Measurements from ENCODE around the gene PARP3. TPM values are rescaled to one million over a fixed set of nuclear protein-coding genes. Genes with fewer than 3 reads are reported as not detected.
"Not testable (repeated sequence)": the region's sequence is repeated elsewhere in the genome, so short reads cannot be mapped to it uniquely, and the experiment has no call there.

The PARP3 gene
- total RNA-seq, 1 donor from 2014 or later, result 18.1 TPM

DNA sequence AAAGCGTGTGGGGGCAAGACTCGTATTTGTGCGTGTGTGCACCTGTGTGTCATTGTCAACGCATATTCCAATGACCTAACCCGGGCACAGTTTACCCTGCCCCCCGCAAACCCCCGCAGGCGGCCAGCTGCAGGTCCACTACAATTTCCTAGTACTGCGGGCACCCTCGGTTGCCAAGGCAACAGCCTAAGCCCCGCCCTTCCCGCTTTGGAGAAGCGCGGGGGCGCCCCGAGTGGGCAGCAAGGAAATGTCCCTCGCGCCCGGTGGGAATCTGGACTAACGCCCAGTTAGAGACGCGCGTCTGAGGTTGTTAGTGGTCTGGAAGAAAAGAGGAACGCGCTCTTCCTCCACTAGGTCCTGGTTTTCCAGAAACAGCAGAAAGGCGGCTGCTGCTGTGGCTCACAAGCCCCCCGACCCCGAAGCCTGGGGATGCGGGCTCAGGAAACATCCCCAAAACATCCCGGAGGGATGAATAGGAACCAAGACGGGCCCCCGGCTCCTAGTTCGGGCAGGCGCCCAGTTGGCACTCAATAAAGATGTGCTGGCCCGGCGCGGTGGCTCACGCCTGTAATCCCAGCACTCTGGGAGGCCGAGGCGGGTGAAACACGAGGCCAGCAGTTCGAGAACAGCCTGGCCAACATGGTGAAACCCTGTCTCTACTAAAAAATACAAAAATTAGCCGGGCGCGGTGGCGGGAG, 33.8 kb downstream of the PARP3 start:
- intact Hi-C loops (cut with DNase I), result no loop called here
- DNase-seq (peak; percentile 85), ATAC-seq (ENCODE audit: poor library complexity) (no peak)

DNA sequence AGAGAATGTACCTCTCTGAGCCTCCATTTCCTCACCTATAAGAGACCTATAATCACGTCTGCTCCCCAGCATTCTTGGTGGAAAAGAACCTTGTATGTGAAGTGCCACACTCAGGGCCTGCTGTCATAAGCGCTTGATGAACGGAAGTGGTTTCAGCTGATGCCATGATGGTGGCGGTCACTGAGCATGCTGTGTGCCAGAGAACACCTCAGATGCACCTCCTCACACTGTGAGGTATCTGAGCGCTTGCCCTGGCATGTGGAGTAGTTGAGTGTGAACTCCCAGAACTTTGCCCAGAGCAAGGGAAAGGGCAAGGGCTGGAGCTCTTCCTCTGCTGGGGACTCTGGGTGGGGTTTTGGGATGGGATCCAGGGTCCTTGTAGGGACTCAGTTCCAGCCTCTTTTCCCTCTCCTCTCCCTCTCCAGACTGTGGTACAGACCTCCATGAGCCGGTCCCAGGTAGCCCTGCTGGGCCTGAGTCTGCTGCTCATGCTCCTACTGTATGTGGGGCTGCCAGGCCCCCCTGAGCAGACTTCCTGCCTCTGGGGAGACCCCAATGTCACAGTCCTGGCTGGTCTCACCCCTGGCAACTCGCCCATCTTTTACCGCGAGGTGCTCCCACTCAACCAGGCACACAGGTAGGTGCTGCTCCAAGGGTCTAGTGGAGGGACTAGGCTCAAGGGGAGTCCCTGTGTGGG, 35.4 kb downstream of the PARP3 start:
- intact Hi-C loops (cut with DNase I), result no loop called here
- DNase-seq (no peak), ATAC-seq (ENCODE audit: poor library complexity) (no peak)

DNA sequence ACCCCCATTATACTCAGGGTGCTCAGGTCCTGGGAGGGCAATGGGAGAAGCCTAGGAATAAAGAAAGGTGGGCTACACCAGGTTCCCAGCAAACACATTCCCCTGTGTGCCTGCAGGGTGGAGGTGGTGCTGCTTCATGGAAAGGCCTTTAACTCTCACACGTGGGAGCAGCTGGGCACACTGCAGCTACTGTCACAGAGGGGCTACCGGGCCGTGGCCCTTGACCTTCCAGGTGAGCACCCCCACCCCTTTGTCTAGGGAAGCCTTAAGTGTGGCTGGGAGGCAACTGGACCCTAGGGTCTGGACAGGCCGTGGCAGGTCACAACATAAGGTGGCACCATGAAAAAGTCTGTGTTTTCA, 36.0 kb downstream of the PARP3 start:
- no peak for ATAC-seq (ENCODE audit: poor library complexity)
- intact Hi-C loops (cut with DNase I), result no loop called here

DNA sequence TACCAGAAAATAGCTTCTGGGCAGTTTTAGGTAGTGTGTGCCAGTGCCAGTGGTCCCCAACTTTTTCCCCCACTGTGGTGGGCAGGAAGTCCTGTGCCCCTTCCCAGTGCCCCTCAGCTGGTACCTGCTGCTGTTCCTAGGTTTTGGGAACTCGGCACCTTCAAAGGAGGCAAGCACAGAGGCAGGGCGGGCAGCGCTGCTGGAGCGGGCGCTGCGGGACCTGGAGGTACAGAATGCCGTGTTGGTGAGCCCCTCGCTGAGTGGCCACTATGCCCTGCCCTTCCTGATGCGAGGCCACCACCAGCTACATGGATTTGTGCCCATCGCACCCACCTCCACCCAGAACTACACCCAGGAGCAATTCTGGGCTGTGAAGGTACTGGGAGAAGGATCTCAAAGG, 38.1 kb downstream of the PARP3 start:
- intact Hi-C loops (cut with DNase I), result no loop called here
- DNase-seq (no peak), ATAC-seq (ENCODE audit: poor library complexity) (no peak)

More for the DNA sequence above, 36.0 kb downstream of the PARP3 start:
- no peak for DNase-seq

DNA sequence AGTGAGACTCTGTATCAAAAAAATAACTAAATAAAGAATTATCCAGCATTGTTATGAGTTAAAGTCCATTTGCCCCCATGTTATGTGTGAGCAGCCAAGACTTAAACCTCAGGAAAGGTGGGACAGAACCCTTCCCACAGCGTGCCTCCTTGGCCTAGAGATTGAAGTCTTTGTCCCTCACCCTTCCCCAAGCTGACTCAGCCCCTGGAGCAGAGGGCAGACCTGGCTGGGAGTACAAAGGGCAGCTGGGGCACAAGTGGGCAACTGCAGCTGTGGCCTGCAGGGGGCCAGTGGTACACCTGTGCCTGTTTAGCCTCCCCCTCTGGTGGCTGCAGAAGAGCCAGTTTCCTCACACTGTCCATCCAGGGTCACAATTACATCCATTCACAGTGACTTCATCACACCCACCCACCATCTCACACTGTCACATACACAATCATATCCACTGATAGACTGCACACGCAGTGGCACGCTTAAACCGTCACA, 40.2 kb downstream of the PARP3 start:
- intact Hi-C loops (cut with DNase I), result no loop called here
- no peak for DNase-seq
- peak; percentile 34 for ATAC-seq (ENCODE audit: poor library complexity)

DNA sequence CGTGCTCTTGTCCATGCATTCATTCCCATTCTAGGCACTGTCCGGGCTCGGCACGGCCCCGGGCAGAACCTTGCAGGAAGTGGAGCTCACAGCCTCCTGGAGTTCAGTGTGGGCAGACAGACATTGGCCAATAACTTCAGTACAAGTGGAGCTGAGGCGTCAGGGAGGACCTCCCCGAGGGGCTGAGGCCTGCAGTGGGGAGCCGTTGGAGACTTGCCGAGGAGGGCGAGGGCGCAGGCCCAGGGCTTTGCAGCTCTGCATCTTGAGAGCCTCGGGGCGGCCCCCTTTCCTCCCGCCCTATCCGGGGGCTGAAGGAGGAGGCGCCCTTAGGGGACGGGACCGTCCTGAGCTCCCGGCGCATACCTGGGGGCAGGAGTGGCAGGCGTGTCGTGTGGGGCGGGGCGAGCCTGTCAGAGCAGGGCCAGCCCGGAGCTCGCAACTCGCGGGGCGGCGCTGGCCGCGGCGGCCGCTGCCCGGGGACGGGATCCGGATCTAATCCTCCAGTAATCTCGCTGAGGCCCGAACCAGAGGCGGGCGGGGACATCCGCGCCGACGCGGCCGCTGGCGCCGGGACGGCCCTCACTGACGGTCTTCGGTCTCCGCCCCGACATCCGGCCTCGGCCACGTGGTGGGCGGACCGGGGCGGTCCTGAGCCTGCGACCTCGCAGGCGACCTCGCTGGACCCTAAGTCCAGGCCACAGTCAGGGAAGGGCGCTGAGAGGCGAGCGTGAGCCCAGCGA, 40.8 kb downstream of the PARP3 start, which contains the start of gene ACY1:
Gene ACY1 (plus strand): TSS at position 698 of the 740 bp plus-strand sequence. CDS start 530 bp downstream, outside the sequence.
- intact Hi-C loops (cut with DNase I), result no loop called here
- ATAC-seq (ENCODE audit: poor library complexity) (peak; percentile 94), DNase-seq (peak; percentile 94)

DNA sequence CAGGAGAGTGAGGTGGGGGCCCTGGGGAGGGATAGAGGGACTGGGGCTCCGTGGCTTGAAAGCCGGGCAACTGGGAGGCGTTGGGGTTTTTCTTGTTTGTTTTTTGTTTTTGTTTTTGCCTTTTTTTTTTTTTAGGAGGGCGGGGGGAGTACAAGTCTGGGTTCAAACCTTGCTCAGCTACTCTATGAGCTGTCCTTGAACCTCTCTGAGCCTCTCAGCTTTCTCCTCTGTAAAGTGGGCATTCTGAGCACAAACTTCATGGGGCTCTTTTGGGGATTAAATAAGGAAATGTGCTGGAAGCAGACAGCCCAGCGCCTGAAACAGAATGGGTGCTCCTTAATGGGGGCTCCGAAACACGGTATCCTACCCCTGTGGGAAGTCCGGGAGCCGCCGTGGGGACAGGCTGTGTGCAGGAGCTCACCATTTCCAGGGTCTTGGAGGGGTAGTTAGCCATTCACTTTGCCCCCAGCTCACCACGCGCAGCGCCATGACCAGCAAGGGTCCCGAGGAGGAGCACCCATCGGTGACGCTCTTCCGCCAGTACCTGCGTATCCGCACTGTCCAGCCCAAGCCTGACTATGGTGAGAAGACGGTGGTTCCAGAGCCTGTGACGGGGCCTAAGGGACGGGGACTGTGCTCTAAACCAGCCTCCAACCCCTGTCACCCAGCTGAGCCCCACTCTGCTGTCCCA, 41.6 kb downstream of the PARP3 start:
- DNase-seq (no peak), ATAC-seq (ENCODE audit: poor library complexity) (no peak)
- intact Hi-C loops (cut with DNase I), result no loop called here

DNA sequence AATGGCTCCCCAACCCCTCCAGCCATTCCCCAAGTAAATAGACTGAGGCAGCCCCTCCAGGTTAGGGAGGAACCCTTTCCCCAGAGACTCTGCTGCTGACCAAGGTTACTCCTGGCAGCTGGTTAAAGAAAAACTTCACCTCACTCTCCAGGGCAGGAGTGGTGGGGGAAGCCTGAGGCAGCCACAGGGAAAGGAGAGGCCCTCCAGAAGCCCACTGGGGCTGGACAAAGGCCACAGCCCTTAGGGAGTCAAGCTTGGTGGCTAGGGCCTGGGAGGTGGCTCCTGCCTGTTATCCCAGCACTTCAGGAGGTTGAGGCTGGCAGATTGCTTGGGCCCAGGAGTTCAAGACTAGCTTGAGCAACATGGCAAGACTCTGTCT, 42.1 kb downstream of the PARP3 start:
- ATAC-seq (ENCODE audit: poor library complexity), result no peak
- DNase-seq, result no peak
- intact Hi-C loops (cut with DNase I), result no loop called here

DNA sequence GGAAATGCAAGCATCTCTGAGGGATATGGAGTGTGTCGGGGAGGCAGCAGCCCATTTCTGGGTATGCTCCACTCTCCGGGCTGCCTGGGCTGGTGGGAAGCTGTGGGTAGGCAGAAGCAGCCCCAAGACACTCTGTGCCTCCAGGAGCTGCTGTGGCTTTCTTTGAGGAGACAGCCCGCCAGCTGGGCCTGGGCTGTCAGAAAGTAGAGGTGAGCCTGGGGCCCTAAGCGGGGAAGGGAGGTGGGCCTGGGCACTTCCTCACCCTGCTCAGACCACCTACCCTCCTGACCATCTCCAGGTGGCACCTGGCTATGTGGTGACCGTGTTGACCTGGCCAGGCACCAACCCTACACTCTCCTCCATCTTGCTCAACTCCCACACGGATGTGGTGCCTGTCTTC, 42.9 kb downstream of the PARP3 start:
- intact Hi-C loops (cut with DNase I), result no loop called here
- ATAC-seq (ENCODE audit: poor library complexity), result no peak
- DNase-seq, result no peak

DNA sequence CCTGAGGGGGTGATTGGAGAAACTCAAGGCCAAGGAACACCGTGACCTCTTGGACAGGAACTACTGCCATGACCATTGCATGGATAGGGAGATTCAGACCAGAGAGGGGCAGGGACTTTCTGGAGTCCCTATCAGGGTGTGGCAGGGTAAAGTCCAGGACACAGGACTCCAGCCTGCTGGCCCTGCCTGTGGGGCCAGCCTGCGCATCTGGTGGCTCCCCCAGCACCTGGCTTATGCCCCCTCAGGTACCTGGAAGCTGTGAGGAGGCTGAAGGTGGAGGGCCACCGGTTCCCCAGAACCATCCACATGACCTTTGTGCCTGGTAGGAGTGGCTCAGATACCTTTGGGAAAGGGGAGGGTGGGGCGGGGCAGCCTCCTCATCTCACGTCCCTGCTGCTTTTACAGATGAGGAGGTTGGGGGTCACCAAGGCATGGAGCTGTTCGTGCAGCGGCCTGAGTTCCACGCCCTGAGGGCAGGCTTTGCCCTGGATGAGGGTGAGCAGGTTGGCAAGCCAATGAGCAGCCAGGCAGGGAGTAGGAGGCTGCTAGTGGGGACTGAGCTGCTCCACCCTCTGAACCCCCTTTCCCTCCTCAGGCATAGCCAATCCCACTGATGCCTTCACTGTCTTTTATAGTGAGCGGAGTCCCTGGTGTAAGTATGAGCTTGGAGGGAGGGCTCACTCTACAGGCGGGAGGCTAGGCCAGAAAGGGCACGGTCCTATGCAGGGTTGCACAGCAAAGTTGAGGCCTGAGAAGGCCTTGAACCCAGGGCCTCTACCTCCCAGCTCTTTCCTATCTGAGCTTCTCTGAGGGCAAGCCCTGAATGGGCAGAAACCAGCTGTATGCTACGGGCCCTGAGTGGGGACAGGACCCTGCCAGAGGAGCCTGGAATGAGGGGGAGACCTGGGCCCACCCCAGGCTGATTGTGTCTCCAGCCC, 44.1 kb downstream of the PARP3 start:
- intact Hi-C loops (cut with DNase I), result no loop called here
- DNase-seq (no peak), ATAC-seq (ENCODE audit: poor library complexity) (no peak)

DNA sequence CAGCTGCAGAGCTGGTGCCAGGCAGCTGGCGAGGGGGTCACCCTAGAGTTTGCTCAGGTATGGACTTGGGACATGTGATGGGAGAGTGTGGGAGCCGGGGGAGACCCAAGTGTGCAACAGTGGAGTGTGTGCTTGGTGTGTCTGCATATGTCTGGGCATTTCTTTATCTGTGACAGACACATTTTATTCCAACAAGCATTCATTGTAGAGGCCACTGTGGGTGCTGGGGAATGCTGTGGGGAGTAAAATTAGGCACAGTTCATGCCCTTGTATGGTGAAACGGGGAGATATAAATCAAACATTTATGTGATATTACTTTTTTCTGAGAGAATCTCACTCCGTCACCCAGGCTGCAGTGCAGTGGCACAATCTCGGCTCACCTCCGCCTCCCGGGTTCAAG, 45.4 kb downstream of the PARP3 start:
- DNase-seq, result no peak
- intact Hi-C loops (cut with DNase I), result no loop called here
- ATAC-seq (ENCODE audit: poor library complexity), result no peak

DNA sequence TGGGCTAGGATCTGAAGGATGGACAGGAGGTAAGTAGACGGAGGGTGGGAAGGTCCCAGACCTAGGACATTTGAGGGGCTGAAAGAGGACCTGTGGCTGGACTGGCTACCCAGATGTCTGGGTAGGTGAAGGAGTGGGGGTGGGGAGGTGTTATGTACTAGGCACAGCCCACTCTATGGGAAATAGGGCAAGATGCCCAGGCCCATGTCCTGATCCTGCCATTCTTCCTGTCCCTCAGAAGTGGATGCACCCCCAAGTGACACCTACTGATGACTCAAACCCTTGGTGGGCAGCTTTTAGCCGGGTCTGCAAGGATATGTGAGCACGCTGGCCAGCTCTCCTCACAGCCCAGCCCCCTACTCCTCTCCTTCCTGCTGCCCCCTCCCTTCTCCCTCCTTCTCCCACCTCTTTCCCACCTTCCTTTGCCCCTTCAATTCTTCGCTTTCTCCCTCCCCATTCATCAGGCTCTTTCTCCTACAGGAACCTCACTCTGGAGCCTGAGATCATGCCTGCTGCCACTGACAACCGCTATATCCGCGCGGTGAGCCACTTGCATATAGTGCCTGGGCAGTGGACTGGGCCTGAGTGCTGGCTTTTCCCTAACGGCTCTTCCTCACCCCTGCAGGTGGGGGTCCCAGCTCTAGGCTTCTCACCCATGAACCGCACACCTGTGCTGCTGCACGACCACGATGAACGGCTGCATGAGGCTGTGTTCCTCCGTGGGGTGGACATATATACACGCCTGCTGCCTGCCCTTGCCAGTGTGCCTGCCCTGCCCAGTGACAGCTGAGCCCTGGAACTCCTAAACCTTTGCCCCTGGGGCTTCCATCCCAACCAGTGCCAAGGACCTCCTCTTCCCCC, 46.4 kb downstream of the PARP3 start:
- ATAC-seq (ENCODE audit: poor library complexity) (no peak), DNase-seq (no peak)
- intact Hi-C loops (cut with DNase I), result no loop called here

DNA sequence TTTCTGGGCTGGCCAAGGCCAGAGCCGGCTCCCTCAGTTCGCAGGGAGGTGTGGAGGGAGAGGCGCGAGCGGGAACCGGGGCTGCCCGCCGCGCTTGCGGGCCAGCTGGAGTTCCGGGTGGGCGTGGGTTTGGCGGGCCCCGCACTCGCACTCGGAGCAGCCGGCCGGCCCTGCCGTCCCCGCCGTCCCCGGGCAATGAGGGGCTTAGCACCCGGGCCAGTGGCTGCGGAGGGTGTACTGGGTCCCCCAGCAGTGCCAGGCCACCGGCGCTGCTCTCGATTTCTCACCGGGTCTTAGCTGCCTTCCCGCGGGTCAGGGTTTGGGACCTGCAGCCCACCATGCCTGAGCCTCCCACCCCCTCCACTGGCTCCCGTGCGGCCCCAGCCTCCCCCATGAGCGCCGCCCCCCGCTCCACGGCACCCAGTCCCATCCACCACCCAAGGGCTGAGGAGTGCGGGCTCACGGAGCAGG, 48.4 kb downstream of the PARP3 start:
- ATAC-seq (ENCODE audit: poor library complexity); intact Hi-C loops (cut with DNase I); DNase-seq: not testable (repeated sequence)

DNA sequence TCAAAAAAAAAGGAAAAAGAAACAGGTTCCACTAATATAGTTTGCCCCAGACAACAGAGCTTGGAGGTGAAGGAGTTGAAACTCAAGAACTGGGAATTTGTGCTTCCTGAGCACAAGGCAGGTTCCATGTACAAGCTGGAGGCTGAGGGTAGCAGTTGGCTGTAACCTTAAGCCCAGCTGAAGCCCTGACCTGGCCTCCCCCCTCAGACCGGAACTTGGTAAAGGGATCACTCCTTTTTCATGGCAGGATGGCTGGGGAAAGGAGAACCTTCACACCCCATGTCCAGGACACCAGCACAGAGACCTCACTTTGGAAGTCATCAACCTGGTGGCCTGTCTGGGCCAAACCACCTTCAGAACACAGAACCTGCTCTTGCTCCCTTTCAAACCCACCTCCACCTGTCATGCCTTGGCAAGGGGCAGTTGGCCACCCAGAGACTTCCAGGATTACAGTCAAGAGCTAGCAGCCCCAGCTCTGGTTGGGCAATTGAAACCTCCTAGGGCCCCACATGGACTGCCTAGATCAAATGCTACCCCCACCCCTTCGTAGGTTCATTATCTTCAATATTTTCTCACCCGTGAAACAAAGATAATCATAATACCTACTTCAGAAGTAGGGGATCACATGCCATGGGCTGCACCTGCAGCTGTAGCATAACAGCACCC, 50.0 kb downstream of the PARP3 start:
- no peak for DNase-seq
- ATAC-seq (ENCODE audit: poor library complexity), result no peak
- intact Hi-C loops (cut with DNase I), result no loop called here

DNA sequence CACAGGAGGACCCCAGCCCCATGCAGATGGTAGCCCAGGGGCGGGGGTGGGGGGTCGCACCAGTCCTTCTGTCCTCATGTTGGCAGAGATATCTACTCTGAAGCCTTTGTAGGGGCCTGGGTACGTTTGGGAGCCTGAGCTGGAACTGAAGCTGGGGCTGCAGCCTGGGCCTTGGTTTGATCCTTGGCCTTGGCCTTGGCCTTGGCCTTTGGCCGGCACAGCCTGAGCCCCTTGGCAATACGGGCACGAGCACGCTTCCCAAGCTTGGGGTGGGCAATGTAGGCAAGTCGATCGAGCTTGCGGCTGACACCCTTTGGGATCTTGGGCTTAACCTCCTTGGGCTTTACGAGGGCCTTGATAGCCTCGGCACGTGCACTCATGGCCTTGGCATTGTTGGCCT, 51.5 kb downstream of the PARP3 start:
- ATAC-seq (ENCODE audit: poor library complexity); DNase-seq; intact Hi-C loops (cut with DNase I): not testable (repeated sequence)

DNA sequence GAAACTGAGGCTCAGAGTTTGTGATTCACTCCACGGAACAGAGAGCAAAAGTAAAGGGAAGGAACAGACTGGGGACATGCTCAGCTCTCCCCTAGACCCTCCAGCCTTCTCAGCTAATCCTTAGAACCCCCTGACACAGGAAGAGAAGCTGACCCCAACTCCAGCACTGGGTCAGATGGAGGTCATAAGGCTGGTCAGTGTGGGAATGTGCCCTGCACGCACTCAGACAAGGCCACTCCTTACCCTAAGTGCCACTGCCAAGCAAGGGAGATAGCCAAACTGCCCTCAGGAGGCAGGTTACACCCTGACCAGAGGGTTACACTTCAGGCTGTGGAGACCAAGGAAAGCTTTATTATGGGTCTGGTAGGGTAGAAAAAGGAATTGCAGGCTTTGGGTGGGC, 52.4 kb downstream of the PARP3 start:
- DNase-seq, result no peak
- no peak for ATAC-seq (ENCODE audit: poor library complexity)

More for the DNA sequence above, 52.4 kb downstream of the PARP3 start:
- intact Hi-C loops (cut with DNase I), result no loop called here

Data from Right ventricle myocardium superior (tissue), 1 donor.